Activated naive CD4-positive, alpha-beta T cell treated with anti-CD3 and anti-CD28 coated beads, Interleukin-2, amount 50 U/mL, for 16 hours (primary cell): ENCODE measurements around the gene RCC1.
A peak's percentile ranks its signal among the peaks of the same experiment; 100 is the strongest.
"Not testable (repeated sequence)": the region's sequence is repeated elsewhere in the genome, so short reads cannot be mapped to it uniquely, and the experiment has no call there.

ENCODE experiments used
- DNase-seq: peaks from one replicate; pipeline ENCODE4 v3.0.0-alpha.2; 2020

Gene RCC1, protein sequence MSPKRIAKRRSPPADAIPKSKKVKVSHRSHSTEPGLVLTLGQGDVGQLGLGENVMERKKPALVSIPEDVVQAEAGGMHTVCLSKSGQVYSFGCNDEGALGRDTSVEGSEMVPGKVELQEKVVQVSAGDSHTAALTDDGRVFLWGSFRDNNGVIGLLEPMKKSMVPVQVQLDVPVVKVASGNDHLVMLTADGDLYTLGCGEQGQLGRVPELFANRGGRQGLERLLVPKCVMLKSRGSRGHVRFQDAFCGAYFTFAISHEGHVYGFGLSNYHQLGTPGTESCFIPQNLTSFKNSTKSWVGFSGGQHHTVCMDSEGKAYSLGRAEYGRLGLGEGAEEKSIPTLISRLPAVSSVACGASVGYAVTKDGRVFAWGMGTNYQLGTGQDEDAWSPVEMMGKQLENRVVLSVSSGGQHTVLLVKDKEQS

GRCh38 chr1:28505406-28506187 lies at the start of gene RCC1:
Gene RCC1 (plus strand): TSS chr1:28506043. CDS start chr1:28529867, 23,824 bp downstream.
- peak; percentile 94 for DNase-seq

GRCh38 chr1:28456078-28456477 lies 49.8 kb upstream of the RCC1 start:
- DNase-seq: no peak

DNA sequence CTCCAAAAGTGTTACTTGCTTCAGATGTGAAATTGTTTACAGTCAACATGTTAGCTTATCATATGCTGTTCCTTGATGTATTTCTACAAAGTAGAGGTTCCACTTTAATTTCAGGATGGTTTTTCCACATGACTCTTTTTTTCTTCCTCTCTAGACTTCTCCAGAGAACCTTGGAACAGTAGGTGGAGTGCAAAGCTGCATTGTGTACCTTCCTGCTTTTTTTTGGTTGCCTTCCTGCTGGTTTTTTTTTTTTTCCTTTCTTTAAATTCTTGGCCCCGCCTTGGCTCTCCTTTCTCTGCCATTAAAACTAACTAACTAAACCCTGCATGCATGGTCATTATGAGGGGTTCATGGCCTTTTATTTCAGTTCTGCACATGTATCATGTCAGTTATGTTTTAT lies 48.2 kb upstream of the RCC1 start:
- no peak for DNase-seq

GRCh38 chr1:28458237-28459228 lies 47.3 kb upstream of the RCC1 start:
- no peak for DNase-seq

- no peak for DNase-seq
Observed at GRCh38 chr1:28466226-28466778, 39.5 kb upstream of the RCC1 start.

- no peak for DNase-seq
Observed at GRCh38 chr1:28470146-28470545, 35.7 kb upstream of the RCC1 start.

GRCh38 chr1:28479497-28479896 lies 26.3 kb upstream of the RCC1 start:
- DNase-seq: not testable (repeated sequence)

DNA sequence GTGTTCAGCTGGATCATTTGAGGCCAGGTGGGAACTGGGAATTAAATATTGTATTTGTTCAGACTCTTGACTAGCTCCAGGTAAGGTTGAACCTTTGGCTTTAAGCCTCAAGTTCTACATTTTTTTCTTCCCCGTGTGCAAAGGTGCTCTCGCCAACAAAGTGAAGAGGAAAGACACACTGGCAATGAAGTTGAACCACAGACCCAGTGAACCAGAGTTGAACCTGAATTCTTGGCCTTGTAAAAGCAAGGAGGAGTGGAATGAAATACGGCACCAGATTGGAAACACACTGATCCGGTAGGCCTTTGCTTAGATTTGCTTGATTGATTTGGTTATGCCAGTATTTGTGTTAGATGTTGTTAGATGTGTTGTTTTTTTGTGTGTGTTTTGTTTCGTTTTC lies 25.5 kb upstream of the RCC1 start:
- no peak for DNase-seq

DNA sequence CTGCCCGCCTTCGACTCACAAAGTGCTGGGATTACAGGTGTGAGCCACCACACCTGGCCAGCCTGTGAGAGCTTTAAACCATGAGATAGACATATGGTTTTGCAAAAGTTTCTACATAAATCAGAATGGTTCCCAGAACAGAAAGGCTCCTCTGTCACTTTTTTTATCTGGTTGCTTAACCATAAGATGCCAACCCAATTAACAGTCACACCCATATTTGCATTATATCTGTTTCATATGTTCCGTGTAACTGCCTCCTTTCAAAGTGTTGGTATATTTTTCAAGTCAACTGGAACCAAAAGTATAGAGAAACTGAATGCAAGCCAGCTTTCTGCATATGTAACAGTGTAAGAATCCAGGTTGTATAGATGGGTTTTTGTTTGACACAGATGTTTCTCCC lies 23.7 kb upstream of the RCC1 start:
- no peak for DNase-seq

DNA sequence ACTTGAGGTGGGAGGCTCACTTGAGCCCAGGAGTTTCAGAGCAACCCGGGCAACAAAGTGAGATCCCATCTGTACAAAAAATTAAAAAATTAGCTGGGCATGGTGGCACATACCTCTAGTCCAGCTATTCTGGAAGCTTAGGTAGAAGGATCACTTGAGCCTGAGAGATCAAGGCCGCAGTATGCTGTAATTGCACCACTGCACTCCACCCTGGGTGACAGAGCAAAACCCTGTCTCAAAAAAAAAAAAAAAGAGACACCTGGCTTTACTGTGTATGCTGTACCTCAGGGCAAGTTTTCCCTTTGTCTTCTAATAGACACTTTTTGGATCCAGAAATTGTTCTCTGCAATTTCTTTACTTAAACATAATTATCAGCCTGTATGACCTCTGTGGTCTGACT lies 23.1 kb upstream of the RCC1 start:
- no peak for DNase-seq

GRCh38 chr1:28494737-28495136 lies 11.1 kb upstream of the RCC1 start:
- DNase-seq: no peak

DNA sequence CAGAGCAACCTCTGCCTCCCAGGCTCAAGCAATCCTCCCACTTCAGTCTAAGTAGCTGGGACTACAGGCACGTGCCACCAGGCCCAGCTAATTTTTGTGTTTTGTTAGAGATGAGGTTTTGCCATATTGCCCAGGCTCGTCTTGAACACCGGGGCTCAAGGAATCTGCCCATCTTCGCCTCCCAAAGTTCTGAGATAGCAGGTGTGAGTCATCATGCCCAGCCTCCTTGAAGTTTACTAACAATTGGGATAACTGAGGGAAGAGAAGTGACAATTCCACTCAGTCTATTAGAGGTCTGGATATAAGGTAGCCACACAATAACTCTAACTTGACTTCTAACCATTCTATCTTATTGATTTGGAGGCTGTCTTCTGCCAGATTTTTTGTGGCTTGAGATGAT lies 6.3 kb upstream of the RCC1 start:
- no peak for DNase-seq

DNA sequence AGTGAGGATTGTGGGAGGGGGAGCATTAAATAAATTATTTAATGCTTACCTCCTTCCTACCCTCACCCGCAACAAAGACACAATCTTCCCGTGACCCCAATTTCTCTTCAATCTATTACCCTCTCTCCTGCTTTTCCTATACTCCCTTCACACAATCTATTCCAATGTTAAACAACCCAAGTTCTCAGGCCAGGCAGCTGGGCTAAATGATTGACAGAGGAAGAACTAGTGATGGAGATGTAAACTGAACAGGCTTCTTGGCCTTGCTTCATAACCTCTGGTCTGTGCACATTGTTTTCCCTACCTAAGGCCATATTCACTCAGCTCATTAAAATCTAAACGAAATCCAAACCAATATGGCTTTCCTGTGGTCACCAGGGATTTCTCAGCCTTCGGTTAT lies 3.9 kb upstream of the RCC1 start:
- no peak for DNase-seq

GRCh38 chr1:28503117-28503516 lies 2.7 kb upstream of the RCC1 start:
- no peak for DNase-seq

DNA sequence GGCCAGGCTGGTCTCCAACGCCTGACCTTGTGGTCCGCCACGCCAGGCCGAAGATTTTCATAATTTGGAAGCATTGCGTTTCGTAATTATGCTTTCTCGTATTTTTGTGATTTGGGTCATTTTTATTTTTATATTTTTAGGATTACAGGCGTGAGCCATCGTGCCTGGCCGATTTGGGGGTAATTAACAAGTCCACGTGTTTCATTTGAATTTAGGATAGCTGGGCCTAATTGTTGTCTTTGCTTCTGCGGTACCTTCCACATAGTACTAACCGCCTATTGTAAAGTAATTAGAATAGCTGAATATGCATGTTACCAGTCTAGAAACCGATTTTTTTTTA lies 1.0 kb downstream of the RCC1 start:
- no peak for DNase-seq

DNA sequence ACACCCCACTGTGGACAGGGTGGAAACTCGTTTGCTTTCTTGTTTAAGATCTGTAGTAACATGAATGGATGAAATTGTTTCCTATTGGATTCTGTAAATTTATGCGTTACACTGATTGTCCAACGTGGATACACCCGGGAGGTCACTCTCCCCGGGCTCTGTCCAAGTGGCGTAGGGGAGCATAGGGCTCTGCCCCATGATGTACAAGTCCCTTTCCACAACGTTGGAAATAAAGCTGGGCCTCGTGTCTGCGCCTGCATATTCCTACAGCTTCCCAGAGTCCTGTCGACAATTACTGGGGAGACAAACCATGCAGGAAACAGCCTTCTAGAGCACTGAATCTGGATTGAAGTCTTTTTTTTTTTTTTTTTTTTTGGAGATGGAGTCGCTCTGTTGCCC lies 1.4 kb downstream of the RCC1 start:
- peak; percentile 47 for DNase-seq

DNA sequence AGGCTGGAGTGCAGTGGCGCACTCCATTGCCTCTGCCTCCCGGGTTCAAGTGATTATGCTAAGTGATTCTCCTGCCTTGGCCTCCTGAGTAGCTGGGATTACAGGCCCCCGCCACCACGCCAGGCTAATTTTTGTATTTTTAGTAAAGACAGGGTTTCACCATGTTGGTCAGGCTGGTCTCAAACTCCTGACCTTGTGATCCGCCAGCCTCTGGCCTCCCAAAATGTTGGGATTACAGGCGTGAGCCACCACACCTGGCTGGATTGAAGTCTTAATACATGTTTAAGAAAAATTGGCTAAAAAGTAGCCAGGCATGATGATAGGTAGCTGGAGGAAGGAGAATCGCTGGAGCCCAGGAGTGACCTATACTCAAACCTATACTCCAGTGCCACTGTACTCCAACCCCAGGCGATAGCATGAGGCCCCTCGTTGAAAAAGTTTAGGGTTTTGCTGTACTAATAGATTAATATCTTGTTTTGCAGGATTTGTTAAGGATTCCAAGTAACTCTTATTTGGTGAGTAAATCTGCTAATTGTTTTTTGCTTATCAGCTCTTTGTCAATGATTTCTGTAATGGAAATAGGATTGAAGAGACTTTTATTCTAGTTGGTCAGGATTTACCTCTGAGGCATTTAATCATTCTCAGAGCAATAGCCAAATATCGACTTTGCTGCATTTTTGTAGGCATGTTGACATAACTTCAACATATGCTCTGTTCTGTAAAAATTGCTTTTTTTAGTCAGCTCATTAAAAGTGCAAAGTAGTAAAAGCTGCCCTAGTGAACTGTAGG lies 2.0 kb downstream of the RCC1 start:
- DNase-seq: peak; percentile 34

GRCh38 chr1:28508435-28508754 lies 2.6 kb downstream of the RCC1 start:
- DNase-seq: peak; percentile 34

DNA sequence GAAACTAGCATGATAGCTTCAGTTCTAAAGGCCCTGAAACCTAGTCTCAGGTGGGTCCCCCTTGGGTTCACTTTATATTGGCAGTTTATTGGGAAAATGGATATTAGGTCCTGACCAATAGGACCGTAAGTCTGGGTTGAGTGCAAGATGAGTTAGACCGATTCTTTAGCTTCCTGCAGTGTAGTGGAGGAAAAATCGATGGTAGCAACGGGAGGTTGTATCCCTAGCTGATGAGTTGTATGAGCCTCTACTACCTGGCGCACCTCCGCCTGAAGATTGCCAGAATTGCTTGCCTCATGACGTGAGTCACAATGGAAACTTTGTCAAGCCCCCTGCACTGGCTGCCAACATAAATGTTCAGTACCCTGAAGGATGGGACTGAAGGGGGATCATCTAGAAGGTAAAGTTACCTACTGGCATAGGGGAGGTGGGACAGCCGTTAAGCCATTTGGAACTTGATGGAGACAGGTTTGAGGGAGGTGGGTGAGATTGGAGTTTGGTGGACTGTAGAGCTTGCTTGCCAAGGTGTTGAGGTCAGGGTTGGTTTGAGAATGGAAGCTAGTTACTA lies 3.9 kb downstream of the RCC1 start:
- DNase-seq: peak; percentile 55

- DNase-seq: peak; percentile 44
Observed at GRCh38 chr1:28510273-28510969, 4.6 kb downstream of the RCC1 start.

- DNase-seq: no peak
Observed at GRCh38 chr1:28510970-28511440, 5.2 kb downstream of the RCC1 start.
